ENCODE results near the gene ZNF598. TPM values are rescaled to one million over a fixed set of nuclear protein-coding genes. Genes with fewer than 3 reads are reported as not detected.

The ZNF598 gene
- total RNA-seq, 3 donors from 2014 or later (not counting 1 experiment from before 2014, with no cell fraction given) = 56.1 to 71.6 (median 58.2) TPM

GRCh38 chr16:1966460-1966859 is 43.2 kb downstream of the ZNF598 start, which contains the start of gene RNF151:
TSS of gene RNF151 (plus strand) at chr16:1966856. CDS start at chr16:1966882, 26 bp downstream.
- Histone ChIP-seq H3K27me3 (ENCODE audit: control insufficient read depth, insufficient read depth, low read length) (no peaks in the 10 kb centered on the region), H3K4me3 (ENCODE audit: low read length) (peak within 1 kb of the TSS; percentile 88), H3K36me3 (ENCODE audit: control insufficient read depth, insufficient read depth, low read length) (peaks cover 20% of the 10 kb centered on the region), H3K9me3 (ENCODE audit: control insufficient read depth, insufficient read depth, low read length) (no peaks in the 10 kb centered on the region), H3K27ac (ENCODE audit: low read length) (peak within 1 kb of the TSS; percentile 99), H3K4me1 (ENCODE audit: control insufficient read depth, insufficient read depth, low read length) (peaks cover 44% of the 10 kb centered on the region)
- H3K9me3 Mint-ChIP-seq = no peaks in the 10 kb centered on the region
- H3K27me3 Mint-ChIP-seq (ENCODE audit: low read depth in 2 of 2) = no peaks in the 10 kb centered on the region
- H3K36me3 Mint-ChIP-seq = no peaks in the 10 kb centered on the region
- 94% methylated on average over 6 of the region's 6 CpGs for WGBS (ENCODE audit: insufficient coverage)
- H3K4me1 Mint-ChIP-seq = peaks cover 30 to 32% of the 10 kb centered on the region in 2 donors
- H3K4me3 Mint-ChIP-seq = peak within 1 kb of the TSS; percentile 94
- no peak for TF ChIP-seq CTCF (IDR thresholded peaks at IDR 0.05)
- H3K27ac Mint-ChIP-seq = peak within 1 kb of the TSS; percentile 95
- DNase-seq (no peak), ATAC-seq (no peak)
- intact Hi-C loops (cut with micrococcal nuclease) = no loop called here

GRCh38 chr16:1965396-1966001 is 44.1 kb downstream of the ZNF598 start:
- intact Hi-C loops (cut with micrococcal nuclease) = no loop called here
- H3K36me3 Mint-ChIP-seq = no peaks in the 10 kb centered on the region
- Histone ChIP-seq H3K27me3 (ENCODE audit: control insufficient read depth, insufficient read depth, low read length) (no peaks in the 10 kb centered on the region), H3K36me3 (ENCODE audit: control insufficient read depth, insufficient read depth, low read length) (peaks cover 20% of the 10 kb centered on the region), H3K27ac (ENCODE audit: low read length) (peak overlapping the region; percentile 99), H3K9me3 (ENCODE audit: control insufficient read depth, insufficient read depth, low read length) (no peaks in the 10 kb centered on the region), H3K4me1 (ENCODE audit: control insufficient read depth, insufficient read depth, low read length) (peaks cover 43% of the 10 kb centered on the region), H3K4me3 (ENCODE audit: low read length) (peak overlapping the region; percentile 88)
- no peak for DNase-seq
- H3K27ac Mint-ChIP-seq = peak overlapping the region; percentile 95
- peaks cover 30 to 35% of the 10 kb centered on the region in 2 donors for H3K4me1 Mint-ChIP-seq
- no peaks in the 10 kb centered on the region for H3K9me3 Mint-ChIP-seq
- H3K27me3 Mint-ChIP-seq (ENCODE audit: low read depth in 2 of 2) = no peaks in the 10 kb centered on the region
- no peak for ATAC-seq
- TF ChIP-seq CTCF (IDR thresholded peaks at IDR 0.05) = no peak
- 26% methylated on average over 24 of the region's 24 CpGs for WGBS (ENCODE audit: insufficient coverage)
- H3K4me3 Mint-ChIP-seq = peak overlapping the region; percentile 94

- H3K4me3 ChIP-seq (ENCODE audit: low read length) = peak within 1 kb of the TSS; percentile 88
- H3K27ac ChIP-seq (ENCODE audit: low read length) = peak within 1 kb of the TSS; percentile 99
- Mint-ChIP-seq H3K36me3 (no peaks in the 10 kb centered on the region), H3K27ac (peak within 1 kb of the TSS; percentile 95), H3K4me1 (peaks cover 37 to 41% of the 10 kb centered on the region in 2 donors), H3K9me3 (no peaks in the 10 kb centered on the region), H3K27me3 (ENCODE audit: low read depth in 2 of 2) (no peaks in the 10 kb centered on the region), H3K4me3 (peak within 1 kb of the TSS; percentile 94)
- intact Hi-C loops (cut with micrococcal nuclease) = loop anchor here (1.0 kb wide), 1 partner anchor 8 kb away; the partner anchor contains the start of gene TBL3
- DNase-seq (peak; percentile 99), ATAC-seq (peak; percentile 93 to 99 (median 94))
- H3K4me1 ChIP-seq (ENCODE audit: control insufficient read depth, insufficient read depth, low read length) = peaks cover 50% of the 10 kb centered on the region
- no peak for TF ChIP-seq CTCF (IDR thresholded peaks at IDR 0.05)
- WGBS (ENCODE audit: insufficient coverage) = under 1% methylated on average over 94 of the region's 97 CpGs
- no peaks in the 10 kb centered on the region for H3K27me3 ChIP-seq (ENCODE audit: control insufficient read depth, insufficient read depth, low read length)
- H3K36me3 ChIP-seq (ENCODE audit: control insufficient read depth, insufficient read depth, low read length) = peaks cover 20% of the 10 kb centered on the region
- no peaks in the 10 kb centered on the region for H3K9me3 ChIP-seq (ENCODE audit: control insufficient read depth, insufficient read depth, low read length)
Measured at GRCh38 chr16:1964506-1965395, 44.9 kb downstream of the ZNF598 start, which contains the start of gene RPS2. TSS of gene RPS2 (minus strand) at chr16:1964826. CDS start at chr16:1964625, 201 bp downstream.

All from natural killer cell (primary cell).